Upper lobe of left lung (tissue), 6 donors: ENCODE measurements around the gene NWD2. TPM values are rescaled to one million over a fixed set of nuclear protein-coding genes. Genes with fewer than 3 reads are reported as not detected.

ENCODE experiments used
- ATAC-seq, 2 donors: fragments of 200-7000 bp; cut with Tn5 transposase; one replicate each; pipeline ENCODE4 v1.9.1; 2022; ENCODE audit warnings: mild to moderate bottlenecking in 2 of 2, moderate library complexity in 2 of 2; ENCODE audit not compliant: low FRiP score in 2 of 2
- DNase-seq, 2 donors: peaks; one replicate each; pipeline ENCODE4 v3.0.0-alpha.2; 2019 to 2020
- H3K27ac ChIP-seq, 4 donors: fragments of 200-600 bp; sonication (generic); one replicate each; pipeline ENCODE4 v1.5.1; 2016 to 2019
- H3K27me3 ChIP-seq, 4 donors: fragments of 200-600 bp; sonication (generic); one replicate each; pipeline ENCODE4 v1.5.1; 2017 to 2019
- H3K36me3 ChIP-seq, 4 donors: fragments of 200-600 bp; sonication (generic); one replicate each; pipeline ENCODE4 v1.5.1; 2016 to 2019
- H3K4me1 ChIP-seq, 4 donors: fragments of 200-600 bp; sonication (generic); one replicate each; pipeline ENCODE4 v1.5.1; 2018 to 2019
- H3K4me3 ChIP-seq, 4 donors: fragments of 200-600 bp; sonication (generic); one replicate each; pipeline ENCODE4 v1.5.1; 2017 to 2019; ENCODE audit warnings: mild to moderate bottlenecking in 2 of 4, moderate library complexity in 1 of 4
- H3K9me3 ChIP-seq, 4 donors: fragments of 200-600 bp; sonication (generic); one replicate each; pipeline ENCODE4 v1.5.1; 2018 to 2019
- CTCF ChIP-seq, 6 experiments: fragments of 450-650 bp in 4 of 6; fragments of 200-600 bp in 2 of 6; sonication (generic) in 2 of 6; IDR thresholded peaks; one replicate each; pipeline ENCODE4 v1.5.1; 2016 to 2019; ENCODE audit warnings: antibody characterized with exemption in 6 of 6
- EP300 ChIP-seq, 4 donors: sonication (generic); formaldehyde crosslinking; IDR thresholded peaks; one replicate each; pipeline ENCODE4 v1.5.1; 2017; ENCODE audit warnings: antibody characterized with exemption in 4 of 4, control low read depth in 2 of 4
- POLR2A ChIP-seq, 4 donors: fragments of 450-650 bp; IDR thresholded peaks; one replicate each; pipeline ENCODE4 v1.5.1; 2016 to 2017; ENCODE audit warnings: antibody characterized with exemption in 4 of 4, mild to moderate bottlenecking in 2 of 4
- POLR2AphosphoS5 ChIP-seq, 2 donors: sonication (generic); formaldehyde crosslinking; IDR thresholded peaks; one replicate each; pipeline ENCODE4 v1.5.1; 2017; ENCODE audit warnings: antibody characterized with exemption in 2 of 2
- WGBS, 2 donors: methylation state at CpG; one replicate each; pipeline ENCODE4 v1.1.5; 2017 to 2018; 5-methylcytosine and 5-hydroxymethylcytosine counted together
- total RNA-seq, 6 donors: library from RNA; depleted of rRNA in 4 of 6; stranded (reverse); fragments of >200 nt in 4 of 6; gene quantifications; one replicate each; pipeline versions ENCODE4 v1.1.0 to v1.2.1, GENCODE V29; 2016 to 2021
- donor health status: DM: no; HTN: no; CAD: no; lungs with moderate emphysema.
- donor health status: DM: no; HTN: yes; CAD: no; lungs with severe emphysema.

Gene NWD2
- total RNA-seq, 6 donors from 2014 or later: not detected

- Histone ChIP-seq H3K36me3 (no peaks in the 10 kb centered on the region), H3K27me3 (no peaks in the 10 kb centered on the region), H3K27ac (no peak overlapping the region), H3K9me3 (no peaks in the 10 kb centered on the region), H3K4me1 (no peaks in the 10 kb centered on the region), H3K4me3 (no peak overlapping the region)
- 47 to 71% methylated on average over 1 of the region's 1 CpG for WGBS, 2 donors
- TF ChIP-seq POLR2A (IDR thresholded peaks at IDR 0.05): no peak
- no peak for TF ChIP-seq POLR2AphosphoS5 (IDR thresholded peaks at IDR 0.05)
- no peak for TF ChIP-seq CTCF (IDR thresholded peaks at IDR 0.05)
- no peak for TF ChIP-seq EP300 (IDR thresholded peaks at IDR 0.05)
- DNase-seq (no peak), ATAC-seq (no peak)
Measured at GRCh38 chr4:37470245-37470644, 225.7 kb downstream of the NWD2 start.

- WGBS, 2 donors: 83 to 97% methylated on average over 1 of the region's 1 CpG
- H3K4me1 ChIP-seq: no peaks in the 10 kb centered on the region
- no peak for TF ChIP-seq POLR2AphosphoS5 (IDR thresholded peaks at IDR 0.05)
- no peak for TF ChIP-seq POLR2A (IDR thresholded peaks at IDR 0.05)
- no peak for TF ChIP-seq EP300 (IDR thresholded peaks at IDR 0.05)
- TF ChIP-seq CTCF (IDR thresholded peaks at IDR 0.05): no peak
- DNase-seq (no peak), ATAC-seq (no peak)
- H3K27me3 ChIP-seq: no peaks in the 10 kb centered on the region
- H3K4me3 ChIP-seq: no peak overlapping the region
- no peaks in the 10 kb centered on the region for H3K9me3 ChIP-seq
- H3K27ac ChIP-seq: no peak overlapping the region
- H3K36me3 ChIP-seq: no peaks in the 10 kb centered on the region
Measured at GRCh38 chr4:37471093-37471492, 226.6 kb downstream of the NWD2 start.

GRCh38 chr4:37471971-37472370 lies 227.4 kb downstream of the NWD2 start:
- 38 to 61% methylated on average over 5 of the region's 5 CpGs for WGBS, 2 donors
- no peak overlapping the region for H3K27ac ChIP-seq

GRCh38 chr4:37473807-37474206 lies 229.3 kb downstream of the NWD2 start:
- H3K27ac ChIP-seq: no peak overlapping the region
- no peaks in the 10 kb centered on the region for H3K27me3 ChIP-seq
- no peaks in the 10 kb centered on the region for H3K9me3 ChIP-seq
- no peaks in the 10 kb centered on the region for H3K36me3 ChIP-seq
- no peak for TF ChIP-seq EP300 (IDR thresholded peaks at IDR 0.05)
- no peak for TF ChIP-seq POLR2A (IDR thresholded peaks at IDR 0.05)
- TF ChIP-seq CTCF (IDR thresholded peaks at IDR 0.05): no peak
- no peak for TF ChIP-seq POLR2AphosphoS5 (IDR thresholded peaks at IDR 0.05)
- WGBS, 2 donors: 87 to 97% methylated on average over 2 of the region's 2 CpGs
- ATAC-seq (no peak), DNase-seq (no peak)
- no peaks in the 10 kb centered on the region for H3K4me1 ChIP-seq
- H3K4me3 ChIP-seq: no peak overlapping the region

More at GRCh38 chr4:37471971-37472370, 227.4 kb downstream of the NWD2 start:
- ATAC-seq (peak; percentile 74 to 85), DNase-seq (peak in 1 of 2 donors; percentile 58)
- Histone ChIP-seq H3K4me1 (no peaks in the 10 kb centered on the region), H3K4me3 (no peak overlapping the region), H3K9me3 (no peaks in the 10 kb centered on the region), H3K36me3 (no peaks in the 10 kb centered on the region), H3K27me3 (no peaks in the 10 kb centered on the region)
- TF ChIP-seq CTCF (IDR thresholded peaks at IDR 0.05): no peak

- ATAC-seq (no peak), DNase-seq (no peak)
- H3K9me3 ChIP-seq: no peaks in the 10 kb centered on the region
- H3K27me3 ChIP-seq: no peaks in the 10 kb centered on the region
- H3K36me3 ChIP-seq: no peaks in the 10 kb centered on the region
- no peak overlapping the region for H3K27ac ChIP-seq
- no peak overlapping the region for H3K4me3 ChIP-seq
- peaks cover 0 to 3% (median under 1%) of the 10 kb centered on the region in 4 donors for H3K4me1 ChIP-seq
- TF ChIP-seq POLR2A (IDR thresholded peaks at IDR 0.05) (no peak), CTCF (IDR thresholded peaks at IDR 0.05) (no peak), POLR2AphosphoS5 (IDR thresholded peaks at IDR 0.05) (no peak), EP300 (IDR thresholded peaks at IDR 0.05) (no peak)
- 26 to 40% methylated on average over 1 of the region's 1 CpG for whole genome bisulfite sequencing, 2 donors
Measured at GRCh38 chr4:37475087-37475486, 230.5 kb downstream of the NWD2 start.
